GM21737 (cell line): Measurements from ENCODE around the gene DLX2.
"Not testable (repeated sequence)": the region's sequence is repeated elsewhere in the genome, so short reads cannot be mapped to it uniquely, and the experiment has no call there.

Experiments
- ATAC-seq: cut with Tn5 transposase; IDR thresholded peaks from one replicate; pipeline ENCODE4 v1.9.1; 2021; ENCODE audit warnings: mild to moderate bottlenecking, moderate library complexity; ENCODE audit not compliant: unreplicated experiment

DLX2 gene

GRCh38 chr2:172102391-172103359 lies at the start of gene DLX2:
TSS of gene DLX2 (minus strand) at chr2:172102900. CDS start at chr2:172102538, 362 bp downstream.
- peak; percentile 58 for ATAC-seq

GRCh38 chr2:172147944-172148650 lies 45.4 kb upstream of the DLX2 start:
- no peak for ATAC-seq

GRCh38 chr2:172143817-172144216 lies 41.1 kb upstream of the DLX2 start:
- no peak for ATAC-seq

- ATAC-seq: not testable (repeated sequence)
Observed at GRCh38 chr2:172138727-172139126, 36.0 kb upstream of the DLX2 start.

- ATAC-seq: no peak
Observed at GRCh38 chr2:172137943-172138342, 35.2 kb upstream of the DLX2 start.

- ATAC-seq: no peak
Observed at GRCh38 chr2:172137109-172137508, 34.4 kb upstream of the DLX2 start.

GRCh38 chr2:172135446-172135845 lies 32.7 kb upstream of the DLX2 start:
- no peak for ATAC-seq

- ATAC-seq: no peak
Observed at GRCh38 chr2:172134270-172134669, 31.6 kb upstream of the DLX2 start.

- ATAC-seq: no peak
Observed at GRCh38 chr2:172131713-172132555, 29.2 kb upstream of the DLX2 start.

GRCh38 chr2:172129404-172129803 lies 26.7 kb upstream of the DLX2 start:
- no peak for ATAC-seq

- no peak for ATAC-seq
Observed at GRCh38 chr2:172128484-172128883, 25.8 kb upstream of the DLX2 start.

- ATAC-seq: no peak
Observed at GRCh38 chr2:172120118-172120517, 17.4 kb upstream of the DLX2 start.

GRCh38 chr2:172119089-172119488 lies 16.4 kb upstream of the DLX2 start:
- no peak for ATAC-seq

- no peak for ATAC-seq
Observed at GRCh38 chr2:172116107-172116506, 13.4 kb upstream of the DLX2 start.

- no peak for ATAC-seq
Observed at GRCh38 chr2:172114579-172114978, 11.9 kb upstream of the DLX2 start.

GRCh38 chr2:172114176-172114575 lies 11.5 kb upstream of the DLX2 start:
- not testable (repeated sequence) for ATAC-seq

GRCh38 chr2:172113617-172114016 lies 10.9 kb upstream of the DLX2 start:
- no peak for ATAC-seq

- no peak for ATAC-seq
Observed at GRCh38 chr2:172109988-172110811, 7.5 kb upstream of the DLX2 start.

- no peak for ATAC-seq
Observed at GRCh38 chr2:172109256-172109987, 6.7 kb upstream of the DLX2 start.

- no peak for ATAC-seq
Observed at GRCh38 chr2:172108587-172108930, 5.9 kb upstream of the DLX2 start.
